Middle frontal gyrus (tissue), 1 donor: Measurements from ENCODE around the gene LAIR1.

Source experiments
- DNase-seq: peaks from one replicate; pipeline ENCODE4 v3.0.0-alpha.2; 2015; ENCODE audit warnings: low spot score; ENCODE audit errors: extremely low spot score

The LAIR1 gene

DNA sequence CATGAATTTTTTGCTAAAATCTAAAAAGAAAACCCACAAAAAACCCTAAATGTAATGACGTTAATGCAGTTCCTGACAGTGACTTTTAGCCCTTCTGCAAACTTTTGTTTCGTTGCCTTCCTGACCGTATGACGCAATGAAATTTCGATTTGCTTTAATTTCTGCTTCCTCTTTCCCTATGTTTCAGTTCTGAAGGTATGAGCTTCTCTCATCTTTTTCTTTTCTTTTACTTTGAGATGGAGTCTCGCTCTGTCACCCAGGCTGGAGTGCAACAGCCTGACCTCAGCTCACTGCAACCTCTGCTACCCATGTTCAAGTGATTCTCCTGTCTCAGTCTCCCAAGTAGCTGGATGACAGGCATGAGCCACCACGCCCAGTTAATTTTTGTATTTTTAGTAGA lies 45.7 kb downstream of the LAIR1 start:
- DNase-seq: no peak

DNA sequence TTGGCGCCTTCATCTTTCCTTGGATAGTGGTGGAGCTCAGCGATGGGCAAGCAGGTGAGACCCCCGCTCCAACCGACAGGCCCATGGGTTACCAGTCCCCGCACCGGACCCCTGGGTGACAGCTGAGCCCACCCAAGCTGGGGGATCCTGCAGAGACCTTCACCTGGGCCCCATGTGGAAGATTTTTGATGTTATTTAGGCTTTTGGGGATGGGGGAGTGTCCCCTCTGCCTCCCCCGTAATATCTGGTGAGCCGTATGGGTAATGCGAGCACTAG lies 46.8 kb downstream of the LAIR1 start:
- no peak for DNase-seq

DNA sequence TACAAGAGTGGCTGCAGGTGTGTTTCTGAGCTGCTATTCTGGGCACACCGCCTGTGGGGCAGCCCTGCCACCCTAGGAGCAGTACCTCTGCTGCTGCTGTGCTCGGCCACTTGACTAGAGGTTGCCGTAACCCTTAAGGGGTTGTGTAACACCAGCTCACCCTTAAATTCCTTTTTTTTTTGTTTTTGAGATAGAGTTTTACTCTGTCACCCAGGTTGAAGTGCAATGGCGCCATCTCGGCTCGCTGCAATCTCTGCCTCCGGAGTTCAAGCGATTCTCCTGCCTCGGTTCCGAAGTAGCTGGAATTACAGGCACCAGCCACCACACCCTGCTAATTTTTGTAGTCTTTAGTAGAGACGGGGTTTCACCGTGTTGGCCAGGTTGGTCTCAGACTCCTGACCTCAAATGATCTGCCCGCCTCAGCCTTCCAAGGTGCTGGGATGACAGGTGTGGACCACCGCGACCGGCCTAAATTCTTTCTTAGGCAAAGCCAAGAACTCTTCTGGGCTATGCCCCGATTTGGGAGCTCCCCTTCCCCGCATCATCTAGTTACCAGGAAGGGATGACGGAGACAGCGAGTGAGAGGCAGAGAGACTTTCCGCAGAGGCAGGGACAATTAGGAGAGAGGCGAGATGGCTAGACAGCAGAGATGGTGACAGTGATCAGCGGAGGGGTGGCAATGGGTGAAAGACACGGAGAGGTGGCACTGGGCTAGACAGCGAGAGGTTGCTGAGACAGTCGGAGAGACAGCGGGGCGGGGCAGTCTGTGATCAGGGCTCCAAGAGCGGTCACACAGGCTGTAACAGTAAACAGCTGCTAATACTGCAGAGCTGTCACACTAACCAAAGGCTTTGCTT lies 47.4 kb downstream of the LAIR1 start:
- DNase-seq: no peak

DNA sequence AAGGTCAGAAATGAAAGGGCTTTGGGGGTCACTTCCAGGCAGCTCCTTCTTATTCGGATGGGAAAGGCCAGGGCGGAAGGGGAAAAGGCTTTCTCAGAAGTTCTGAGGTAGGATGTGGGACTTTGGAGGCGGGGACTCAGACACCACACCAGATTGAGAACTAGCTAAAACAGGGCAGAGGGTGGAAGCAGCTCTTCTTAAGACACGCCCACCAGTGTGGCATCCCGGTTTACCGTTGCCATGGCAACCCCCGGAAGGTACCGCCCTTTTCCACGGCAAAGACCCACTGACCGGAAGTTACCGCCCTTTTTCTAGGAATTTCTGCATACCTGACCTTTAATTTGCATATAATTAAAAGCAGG lies 48.0 kb downstream of the LAIR1 start:
- DNase-seq: no peak

DNA sequence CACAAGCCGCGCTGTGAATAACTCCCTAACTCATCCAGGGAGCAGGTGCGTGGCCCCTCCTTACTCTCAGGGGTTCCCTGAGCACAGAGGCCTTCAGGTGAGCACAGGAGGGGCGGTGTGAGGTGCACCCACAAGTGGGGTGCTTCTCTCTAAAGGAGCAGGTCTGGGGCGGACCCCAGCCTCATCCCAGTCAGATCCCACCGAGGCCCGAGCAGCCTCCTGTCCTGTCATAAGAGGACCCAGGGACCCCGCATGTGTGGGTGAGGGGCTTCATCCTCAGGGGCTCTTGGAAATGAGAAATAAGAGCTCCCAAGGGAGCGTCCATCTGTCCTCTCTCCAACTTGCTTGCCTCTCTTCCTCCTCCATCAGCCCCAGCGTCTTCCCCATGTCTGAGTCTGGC lies 48.8 kb downstream of the LAIR1 start:
- no peak for DNase-seq

DNA sequence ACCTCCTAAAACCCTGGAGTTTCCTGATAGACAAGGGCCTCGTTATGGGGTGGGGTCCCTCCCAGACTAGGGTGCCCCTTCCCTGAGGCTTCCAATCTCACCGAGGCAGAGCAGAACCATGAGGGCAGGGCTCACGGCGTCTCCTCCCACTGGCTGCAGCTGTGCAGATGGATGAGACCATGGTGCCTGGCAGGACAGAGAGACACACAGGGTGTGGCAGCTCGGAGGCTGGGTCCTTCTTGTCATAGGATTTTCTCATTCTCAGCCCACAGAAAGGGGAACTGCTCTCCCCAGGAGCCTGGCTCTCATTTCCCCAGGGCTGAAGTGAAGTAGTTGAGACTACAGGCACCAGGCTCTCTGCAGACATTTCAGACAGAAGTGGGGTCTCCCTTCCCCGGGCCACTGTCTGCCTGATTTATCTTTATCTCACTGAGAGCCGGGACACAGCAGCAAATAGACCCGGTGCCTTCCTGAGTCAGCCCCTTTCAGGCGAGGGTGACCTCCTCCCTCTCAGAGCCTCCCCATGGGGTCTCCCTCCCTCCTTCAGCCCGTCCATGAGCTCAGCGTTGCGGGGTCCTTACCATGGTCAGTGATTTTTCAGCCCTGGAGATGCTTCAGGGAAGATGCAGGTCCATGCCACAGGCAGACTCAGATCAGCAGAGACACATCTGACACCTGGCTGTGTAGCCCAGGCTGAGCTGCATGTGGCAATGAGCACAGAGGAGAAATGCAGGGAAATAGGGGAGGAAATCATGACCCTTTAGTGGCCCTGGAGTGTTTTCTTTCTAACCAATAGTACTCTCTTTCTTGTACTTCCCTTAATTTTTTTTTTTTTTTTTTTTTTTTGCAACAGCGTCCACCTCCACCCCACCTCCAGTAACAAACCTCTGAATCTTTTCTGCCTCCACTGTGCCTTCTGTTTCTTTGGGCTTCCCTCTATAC lies 52.0 kb downstream of the LAIR1 start, which contains the start of gene LILRA5:
Gene LILRA5 (minus strand): TSS at position 731 of the 942 bp plus-strand sequence. CDS start 147 bp downstream, at position 584.
- DNase-seq: no peak

DNA sequence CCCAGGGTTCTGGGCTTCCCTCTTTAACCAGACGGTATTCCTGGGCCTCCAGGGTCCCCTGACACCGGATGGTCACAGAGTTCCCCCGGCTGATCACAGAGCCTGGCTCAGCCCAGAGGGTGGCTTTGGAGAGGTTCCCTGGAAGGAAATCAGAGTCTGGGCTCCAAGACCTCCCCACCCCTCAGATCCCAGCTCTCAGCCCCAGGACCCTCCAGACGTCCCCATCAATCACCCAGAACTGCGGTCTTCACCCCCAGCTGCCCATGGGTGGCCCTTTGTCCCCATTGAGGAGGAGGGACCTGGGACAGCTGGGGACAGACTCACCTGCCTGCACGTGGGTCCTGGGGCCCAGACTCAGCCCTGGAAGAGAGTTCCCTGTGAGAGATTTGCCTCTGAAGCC lies 52.7 kb downstream of the LAIR1 start:
- DNase-seq: no peak

DNA sequence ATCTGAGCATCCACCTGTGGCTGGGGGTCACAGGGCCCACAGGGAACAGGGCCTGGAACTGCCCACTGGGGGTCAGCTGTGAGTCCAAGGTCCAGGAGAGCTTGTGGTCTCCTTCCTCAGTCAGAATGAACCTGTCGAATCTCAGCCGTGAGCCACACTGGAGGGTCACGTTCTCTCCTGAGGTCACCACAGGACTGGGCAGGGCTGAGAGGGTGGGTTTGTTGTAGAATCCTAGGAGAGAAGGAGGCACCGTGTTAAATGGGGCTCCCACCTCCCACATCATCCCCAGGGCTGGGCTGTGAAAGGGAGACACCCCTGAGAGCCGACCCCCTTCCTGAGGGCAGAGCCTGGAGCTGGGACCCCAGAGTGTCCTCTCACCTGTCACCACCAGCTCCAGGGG lies 53.2 kb downstream of the LAIR1 start:
- DNase-seq: no peak

DNA sequence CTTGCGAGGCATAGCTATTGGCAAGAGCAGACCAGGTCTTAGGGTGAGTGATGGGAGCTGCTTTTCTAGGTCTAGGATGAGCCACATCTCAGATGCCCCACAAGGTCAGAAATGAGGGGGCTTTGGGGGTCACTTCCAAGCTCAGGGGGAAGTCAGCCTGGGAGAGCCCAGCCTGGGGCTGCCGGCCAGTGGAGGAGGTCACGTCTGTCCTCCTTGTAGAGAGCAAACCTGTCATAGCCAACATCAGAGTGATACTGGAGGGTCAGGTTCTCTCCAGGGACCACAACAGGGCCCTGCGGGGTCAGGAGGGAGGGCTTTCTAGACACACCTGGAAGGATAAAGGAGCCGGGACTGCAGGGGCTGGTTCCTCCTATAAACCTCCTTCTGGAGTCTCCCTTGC lies 54.2 kb downstream of the LAIR1 start:
- DNase-seq: no peak

DNA sequence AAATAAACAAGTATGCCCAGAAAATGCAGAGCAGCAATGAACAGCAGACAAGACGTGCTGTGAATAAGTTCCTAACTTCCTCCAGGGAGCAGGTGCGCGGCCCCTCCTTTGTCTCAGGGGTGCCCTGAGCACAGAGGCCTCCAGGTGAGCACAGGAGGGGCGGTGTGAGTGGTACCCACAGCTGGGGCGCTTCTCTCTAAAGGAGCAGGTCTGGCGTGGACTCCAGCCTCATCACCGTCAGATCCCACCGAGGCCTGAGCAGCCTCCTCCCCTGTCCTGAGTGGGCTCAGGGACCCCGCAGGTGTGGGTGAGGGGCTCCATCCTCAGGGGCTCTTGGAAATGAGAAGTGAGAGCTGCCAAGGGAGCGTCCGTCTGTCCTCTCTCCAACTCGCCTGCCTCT lies 54.9 kb downstream of the LAIR1 start:
- DNase-seq: no peak

DNA sequence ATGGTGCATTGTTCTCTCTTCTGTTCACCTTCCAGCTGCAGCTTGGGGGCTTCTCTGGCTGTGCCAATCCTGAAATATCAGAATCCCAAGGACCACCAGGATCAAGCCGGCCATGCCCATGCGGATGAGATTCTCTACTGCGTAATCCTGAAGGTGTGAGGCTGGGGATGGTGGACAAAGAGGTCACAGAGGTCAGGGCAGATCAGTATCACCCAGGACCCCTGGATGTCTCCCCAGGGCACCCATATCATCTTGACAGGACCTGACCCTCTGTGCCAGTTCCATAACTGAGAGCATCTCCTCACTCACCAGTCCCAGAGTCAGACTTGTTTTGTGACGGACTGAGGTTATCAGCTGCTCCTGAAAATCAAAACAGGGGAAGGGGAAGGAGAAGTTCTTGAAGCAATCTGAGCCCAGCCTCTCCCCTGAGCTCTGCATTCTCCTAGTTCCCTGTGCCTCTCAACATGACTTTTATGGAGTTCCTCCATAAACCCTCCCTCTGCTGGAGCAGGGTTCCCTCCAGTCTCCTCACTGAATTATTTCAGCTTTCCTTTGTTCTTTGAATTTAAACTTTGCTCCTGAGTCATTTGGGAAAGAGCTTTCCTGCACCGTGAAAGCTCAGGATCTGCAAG lies 57.2 kb downstream of the LAIR1 start:
- no peak for DNase-seq

DNA sequence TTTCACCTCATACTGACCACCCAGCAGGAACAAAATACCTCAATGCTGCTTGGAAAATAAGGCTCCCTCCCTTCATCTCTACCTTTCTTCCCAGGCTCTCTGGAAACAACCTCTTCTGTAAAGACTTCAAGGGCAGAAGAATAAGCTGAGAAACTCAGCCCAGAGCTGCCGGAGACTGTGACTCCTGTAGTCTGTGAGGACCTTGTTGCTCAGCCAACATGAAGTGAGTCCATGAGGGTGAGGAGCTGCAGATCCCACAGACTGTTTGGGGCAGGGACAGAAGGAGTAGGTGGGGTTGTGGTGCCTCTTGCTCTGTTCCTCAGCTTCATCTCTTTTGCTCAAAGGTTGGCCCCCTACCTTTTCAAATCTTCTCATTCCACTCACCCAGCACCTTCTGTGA lies 59.6 kb downstream of the LAIR1 start:
- DNase-seq: no peak

DNA sequence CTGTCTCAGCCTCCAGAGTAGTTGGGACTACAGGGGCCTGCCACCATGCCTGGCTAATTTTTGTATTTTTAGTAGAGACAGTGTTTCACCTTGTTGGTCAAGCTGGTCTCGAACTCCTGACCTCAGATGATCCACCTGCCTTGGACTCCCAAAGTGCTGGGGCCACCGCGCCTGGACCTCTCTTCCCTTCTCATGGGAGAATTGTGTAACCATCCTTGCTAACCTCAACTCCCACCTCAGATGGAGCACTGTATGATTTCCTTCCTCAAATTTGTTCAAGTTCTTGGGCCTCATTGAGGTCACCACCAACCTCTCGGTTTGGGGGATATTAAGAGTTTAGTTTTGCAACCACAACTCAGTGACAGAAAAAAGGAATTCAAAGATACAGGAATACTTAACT lies 62.5 kb downstream of the LAIR1 start:
- DNase-seq: no peak
